ENCODE results near the gene DLG5. TPM values are rescaled to one million over a fixed set of nuclear protein-coding genes. Genes with fewer than 3 reads are reported as not detected.

DLG5 gene
- polyA plus RNA-seq, 3 donors: 0.14 to 0.77 TPM; not detected in 1

DNA sequence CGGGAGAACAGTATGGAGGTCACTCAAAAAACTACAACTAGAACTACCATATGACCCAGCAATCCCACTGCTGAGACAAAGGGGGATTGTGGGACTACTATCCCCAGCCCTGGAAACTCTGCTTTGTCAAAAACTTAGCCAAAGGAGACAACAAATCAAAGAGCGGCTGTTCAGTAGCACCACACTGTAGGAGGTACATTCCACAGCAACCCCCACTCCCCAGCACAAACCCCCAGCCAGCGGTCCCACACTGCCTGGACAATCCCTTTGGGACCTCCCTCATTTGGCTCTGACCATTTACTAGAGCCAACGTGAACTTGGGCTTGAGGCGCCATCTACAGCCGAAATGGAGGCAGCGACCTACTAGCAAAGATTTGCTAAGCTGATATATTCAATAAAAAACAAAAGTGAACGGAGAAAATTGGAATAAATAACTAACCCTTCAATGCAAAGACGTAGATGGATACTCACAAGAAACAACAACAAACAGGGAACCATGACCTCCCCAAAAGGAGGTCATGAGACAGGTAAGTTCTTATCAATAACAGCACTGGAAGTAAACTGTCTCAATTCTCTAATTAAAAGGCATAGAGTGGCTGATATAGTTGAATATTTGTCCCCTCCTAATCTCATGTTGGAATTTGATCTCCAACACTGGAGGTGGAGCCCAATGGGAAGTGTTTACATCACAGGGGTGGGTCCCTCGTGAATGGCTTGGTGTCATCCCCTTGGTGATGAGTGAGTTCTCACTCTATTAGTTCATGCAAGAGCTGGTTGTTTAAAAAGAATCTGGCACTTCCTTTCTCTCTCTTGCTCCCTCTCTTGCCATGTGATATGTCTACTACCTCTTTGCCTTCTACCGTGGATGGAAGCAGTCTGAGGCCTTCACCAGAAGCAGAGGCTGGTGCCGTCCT is 170.0 kb downstream of the DLG5 start:
- Histone ChIP-seq H4K20me1 (ENCODE audit: insufficient read depth, low read length) (no peaks in the 10 kb centered on the region), H3K79me2 (ENCODE audit: insufficient read depth, low read length) (no peaks in the 10 kb centered on the region), H2AFZ (ENCODE audit: insufficient read depth, low read depth, low read length, poor library complexity, severe bottlenecking) (no peak overlapping the region), H3K4me1 (ENCODE audit: control insufficient read depth in 1 of 2, insufficient read depth in 2 of 2, low read length in 2 of 2) (no peaks in the 10 kb centered on the region), H3K36me3 (replicated peaks in 1 of 2; ENCODE audit: control insufficient read depth in 1 of 2, insufficient read depth in 2 of 2, low read length in 2 of 2) (no peaks in the 10 kb centered on the region), H3K4me3 (replicated peaks in 1 of 3; ENCODE audit: low read depth in 2 of 3, low read length in 3 of 3) (no peak overlapping the region), H3K27me3 (ENCODE audit: control insufficient read depth in 2 of 2, insufficient read depth in 2 of 2, low read length in 2 of 2) (peaks cover 0 to 4% of the 10 kb centered on the region in 2 donors), H3K9ac (ENCODE audit: insufficient read depth, low read length, poor library complexity, severe bottlenecking) (no peak overlapping the region), H3K4me2 (replicated peaks; ENCODE audit: extremely low read depth, low read length, poor library complexity, severe bottlenecking) (no peak overlapping the region), H3K27ac (ENCODE audit: low read depth in 1 of 2, low read length in 2 of 2) (no peak overlapping the region), H3K9me3 (replicated peaks in 1 of 2; ENCODE audit: control insufficient read depth in 1 of 2, insufficient read depth in 1 of 2, low read length in 2 of 2) (no peaks in the 10 kb centered on the region)
- intact Hi-C loops (cut with micrococcal nuclease): no loop called here
- H3K4me1 Mint-ChIP-seq: no peaks in the 10 kb centered on the region
- 32% methylated on average over 2 of the region's 12 CpGs for WGBS (ENCODE audit: insufficient coverage)
- H3K27ac Mint-ChIP-seq: no peak overlapping the region
- no peaks in the 10 kb centered on the region for H3K36me3 Mint-ChIP-seq
- TF ChIP-seq, protein P1, sequence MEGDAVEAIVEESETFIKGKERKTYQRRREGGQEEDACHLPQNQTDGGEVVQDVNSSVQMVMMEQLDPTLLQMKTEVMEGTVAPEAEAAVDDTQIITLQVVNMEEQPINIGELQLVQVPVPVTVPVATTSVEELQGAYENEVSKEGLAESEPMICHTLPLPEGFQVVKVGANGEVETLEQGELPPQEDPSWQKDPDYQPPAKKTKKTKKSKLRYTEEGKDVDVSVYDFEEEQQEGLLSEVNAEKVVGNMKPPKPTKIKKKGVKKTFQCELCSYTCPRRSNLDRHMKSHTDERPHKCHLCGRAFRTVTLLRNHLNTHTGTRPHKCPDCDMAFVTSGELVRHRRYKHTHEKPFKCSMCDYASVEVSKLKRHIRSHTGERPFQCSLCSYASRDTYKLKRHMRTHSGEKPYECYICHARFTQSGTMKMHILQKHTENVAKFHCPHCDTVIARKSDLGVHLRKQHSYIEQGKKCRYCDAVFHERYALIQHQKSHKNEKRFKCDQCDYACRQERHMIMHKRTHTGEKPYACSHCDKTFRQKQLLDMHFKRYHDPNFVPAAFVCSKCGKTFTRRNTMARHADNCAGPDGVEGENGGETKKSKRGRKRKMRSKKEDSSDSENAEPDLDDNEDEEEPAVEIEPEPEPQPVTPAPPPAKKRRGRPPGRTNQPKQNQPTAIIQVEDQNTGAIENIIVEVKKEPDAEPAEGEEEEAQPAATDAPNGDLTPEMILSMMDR (IDR thresholded peaks at IDR 0.05): peak; percentile 17
- H3K27me3 Mint-ChIP-seq (ENCODE audit: low read depth in 3 of 3): peaks cover 15 to 23% (median 16%) of the 10 kb centered on the region in 3 donors
- peaks cover 0 to 1% (median 0%) of the 10 kb centered on the region in 7 donors for H3K9me3 Mint-ChIP-seq
- no peak overlapping the region for H3K4me3 Mint-ChIP-seq
- DNase-seq: no peak

DNA sequence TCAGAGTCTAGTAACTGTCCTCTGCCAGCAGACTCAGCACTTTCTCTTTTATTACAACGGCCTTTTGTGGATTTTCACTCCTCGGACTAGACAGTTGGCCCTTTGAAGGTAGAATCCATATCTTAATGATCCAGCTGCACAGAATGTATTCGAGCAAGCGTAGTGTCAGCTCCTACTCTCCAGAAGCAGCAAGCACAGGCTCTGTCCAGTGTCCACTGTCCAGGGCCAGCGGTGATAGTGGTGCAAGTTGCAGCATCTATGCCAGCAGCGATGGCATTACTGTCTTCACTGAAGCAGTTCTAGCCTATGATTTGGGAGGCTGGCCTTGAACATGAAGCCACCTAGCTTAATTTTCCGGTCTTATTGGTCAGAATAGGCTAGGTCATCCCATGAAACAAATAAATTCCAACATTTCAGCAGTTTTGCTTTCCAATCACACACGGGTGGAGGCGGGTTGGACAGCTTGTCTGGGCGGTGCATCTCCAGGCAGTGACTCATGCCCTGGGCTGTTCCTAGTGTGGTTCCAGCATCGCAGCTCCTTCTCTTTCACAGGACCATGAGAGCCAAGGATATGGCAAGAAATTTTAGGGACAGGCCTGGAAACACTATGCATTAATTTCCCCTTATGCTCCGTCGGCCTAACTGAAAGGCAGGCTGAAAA is 180.4 kb downstream of the DLG5 start:
- H3K27me3 Mint-ChIP-seq (ENCODE audit: low read depth in 3 of 3): peaks cover 0 to 6% (median 3%) of the 10 kb centered on the region in 3 donors
- intact Hi-C loops (cut with micrococcal nuclease): no loop called here
- TF ChIP-seq, protein P1 (IDR thresholded peaks at IDR 0.05): no peak
- H3K9ac ChIP-seq (ENCODE audit: insufficient read depth, low read length, poor library complexity, severe bottlenecking): no peak overlapping the region
- no peaks in the 10 kb centered on the region for H3K27me3 ChIP-seq (ENCODE audit: control insufficient read depth in 2 of 2, insufficient read depth in 2 of 2, low read length in 2 of 2)
- no peak overlapping the region for H2AFZ ChIP-seq (ENCODE audit: insufficient read depth, low read depth, low read length, poor library complexity, severe bottlenecking)
- no peaks in the 10 kb centered on the region for H3K79me2 ChIP-seq (ENCODE audit: insufficient read depth, low read length)
- no peaks in the 10 kb centered on the region for H3K4me1 ChIP-seq (ENCODE audit: control insufficient read depth in 1 of 2, insufficient read depth in 2 of 2, low read length in 2 of 2)
- H3K9me3 ChIP-seq (replicated peaks in 1 of 2; ENCODE audit: control insufficient read depth in 1 of 2, insufficient read depth in 1 of 2, low read length in 2 of 2): peaks cover 0 to 4% of the 10 kb centered on the region in 2 donors
- no peak for DNase-seq
- no peaks in the 10 kb centered on the region for H3K36me3 ChIP-seq (replicated peaks in 1 of 2; ENCODE audit: control insufficient read depth in 1 of 2, insufficient read depth in 2 of 2, low read length in 2 of 2)
- no peak overlapping the region for H3K4me2 ChIP-seq (replicated peaks; ENCODE audit: extremely low read depth, low read length, poor library complexity, severe bottlenecking)
- no peak overlapping the region for H3K27ac ChIP-seq (ENCODE audit: low read depth in 1 of 2, low read length in 2 of 2)
- 95% methylated on average over 12 of the region's 13 CpGs for whole genome bisulfite sequencing (ENCODE audit: insufficient coverage)
- H3K4me1 Mint-ChIP-seq: no peaks in the 10 kb centered on the region
- no peaks in the 10 kb centered on the region for H4K20me1 ChIP-seq (ENCODE audit: insufficient read depth, low read length)
- H3K36me3 Mint-ChIP-seq: no peaks in the 10 kb centered on the region
- H3K9me3 Mint-ChIP-seq: peaks cover 3 to 17% (median 11%) of the 10 kb centered on the region in 7 donors
- H3K4me3 Mint-ChIP-seq: no peak overlapping the region
- H3K27ac Mint-ChIP-seq: no peak overlapping the region
- no peak overlapping the region for H3K4me3 ChIP-seq (replicated peaks in 1 of 3; ENCODE audit: low read depth in 2 of 3, low read length in 3 of 3)

Measured in CD14-positive monocyte (primary cell).